Neuronal stem cell (in vitro differentiated cells): ENCODE data around the gene OR4K14. TPM values are rescaled to one million over a fixed set of nuclear protein-coding genes. Genes with fewer than 3 reads are reported as not detected.

Source experiments
- DNase-seq: peaks from one replicate; pipeline ENCODE4 v3.0.0-alpha.2; 2013; ENCODE audit warnings: low spot score
- H2AFZ ChIP-seq: one replicate; pipeline ENCODE4 v1.6.1; 2013; ENCODE audit warnings: mild to moderate bottlenecking, low read length, inconsistent platforms
- H2AK5ac ChIP-seq: 2 replicates; pipeline ENCODE4 v1.6.1; 2013; ENCODE audit warnings: low read depth, mild to moderate bottlenecking, inconsistent platforms, low read length, moderate library complexity, mixed read lengths
- H2BK120ac ChIP-seq: 2 replicates; pipeline ENCODE4 v1.6.1; 2013; ENCODE audit warnings: low read depth, mild to moderate bottlenecking, inconsistent platforms, low read length, moderate library complexity, mixed read lengths
- H2BK12ac ChIP-seq: one replicate; pipeline ENCODE4 v1.6.1; 2013; ENCODE audit warnings: low read length, inconsistent platforms
- H2BK15ac ChIP-seq: 2 replicates; pipeline ENCODE4 v1.6.1; 2013; ENCODE audit warnings: mild to moderate bottlenecking, low read length, inconsistent platforms, mixed read lengths
- H2BK5ac ChIP-seq: one replicate; pipeline ENCODE4 v1.6.1; 2013; ENCODE audit warnings: inconsistent platforms, mild to moderate bottlenecking, low read length, moderate library complexity
- H3K14ac ChIP-seq: one replicate; pipeline ENCODE4 v1.6.1; 2013; ENCODE audit warnings: low read length, inconsistent platforms
- H3K18ac ChIP-seq: 2 replicates; pipeline ENCODE4 v1.6.1; 2013; ENCODE audit warnings: low read length, inconsistent platforms
- H3K23ac ChIP-seq: 2 replicates; pipeline ENCODE4 v1.6.1; 2013; ENCODE audit warnings: low read depth, mild to moderate bottlenecking, mixed read lengths, low read length, inconsistent platforms; ENCODE audit not compliant: poor library complexity
- H3K27ac ChIP-seq: replicated peaks from 3 replicates; pipeline ENCODE4 v1.5.1; 2013; ENCODE audit warnings: low read length, inconsistent platforms
- H3K27me3 ChIP-seq, 3 experiments: 2 replicates each; pipeline ENCODE4 v1.6.1; 2013; ENCODE audit warnings: low read length in 3 of 3, mild to moderate bottlenecking in 2 of 3, inconsistent platforms in 1 of 3, low read depth in 1 of 3, mixed read lengths in 1 of 3, moderate library complexity in 1 of 3; ENCODE audit not compliant: control insufficient read depth in 3 of 3, insufficient read depth in 3 of 3
- H3K36me3 ChIP-seq, 2 donors: replicated peaks in 1 of 2; 2 replicates each; pipeline ENCODE4 v1.6.1; 2013; ENCODE audit warnings: low read length in 2 of 2; ENCODE audit not compliant: control insufficient read depth in 2 of 2, insufficient read depth in 2 of 2
- H3K4ac ChIP-seq: 2 replicates; pipeline ENCODE4 v1.6.1; 2013; ENCODE audit warnings: inconsistent platforms, mild to moderate bottlenecking, low read length, moderate library complexity
- H3K4me1 ChIP-seq, 2 donors: 1 replicate in 1 of 2; 2 replicates in 1 of 2; pipeline ENCODE4 v1.6.1; 2013; ENCODE audit warnings: low read length in 2 of 2, low read depth in 1 of 2; ENCODE audit not compliant: control insufficient read depth in 2 of 2, insufficient read depth in 1 of 2
- H3K4me2 ChIP-seq: one replicate; pipeline ENCODE4 v1.6.1; 2013; ENCODE audit warnings: mild to moderate bottlenecking, low read length, inconsistent platforms; ENCODE audit not compliant: insufficient read depth, poor library complexity, severe bottlenecking
- H3K4me3 ChIP-seq, 2 donors: 2 replicates each; pipeline ENCODE4 v1.5.1; 2013; ENCODE audit warnings: low read length in 2 of 2, mild to moderate bottlenecking in 2 of 2, inconsistent platforms in 1 of 2, moderate library complexity in 1 of 2
- H3K79me1 ChIP-seq: one replicate; pipeline ENCODE4 v1.6.1; 2013; ENCODE audit warnings: low read depth, mild to moderate bottlenecking, inconsistent platforms, low read length, moderate library complexity
- H3K9ac ChIP-seq: one replicate; pipeline ENCODE4 v1.6.1; 2013; ENCODE audit warnings: mild to moderate bottlenecking, low read depth, low read length, inconsistent platforms; ENCODE audit not compliant: poor library complexity
- H3K9me3 ChIP-seq, 2 donors: replicated peaks in 1 of 2; 2 replicates each; pipeline versions ENCODE3 to v1.6.1; 2013; ENCODE audit warnings: low read length in 2 of 2, mild to moderate bottlenecking in 2 of 2, inconsistent platforms in 1 of 2, low read depth in 1 of 2, mixed read lengths in 1 of 2, moderate library complexity in 1 of 2; ENCODE audit not compliant: control insufficient read depth in 2 of 2, insufficient read depth in 1 of 2
- H4K8ac ChIP-seq: one replicate; pipeline ENCODE4 v1.6.1; 2013; ENCODE audit warnings: low read depth, mild to moderate bottlenecking, inconsistent platforms, low read length, moderate library complexity
- H4K91ac ChIP-seq: one replicate; pipeline ENCODE4 v1.6.1; 2013; ENCODE audit warnings: low read length, low read depth, mild to moderate bottlenecking, inconsistent platforms; ENCODE audit not compliant: poor library complexity
- WGBS, 2 donors: extraction: QIAGEN DNeasy Blood & Tissue Kit; methylation state at CpG; one replicate each; pipeline ENCODE4 v1.1.7; 2013; ENCODE audit warnings: missing lambda C conversion rate in 2 of 2, mixed read lengths in 1 of 2; ENCODE audit not compliant: insufficient read length in 2 of 2, insufficient replicate concordance in 1 of 2; ENCODE audit errors: extremely low coverage in 2 of 2; 5-methylcytosine and 5-hydroxymethylcytosine counted together
- polyA plus RNA-seq, 2 experiments: library from polyadenylated mRNA; stranded (reverse); fragments of 200-250 nt; gene quantifications; one replicate each; pipeline ENCODE4 v1.2.3, GENCODE V29; 2013

OR4K14 gene
- polyA plus RNA-seq (2013, experiment 1 of 2): not detected
- polyA plus RNA-seq (2013, experiment 2 of 2): not detected

DNA sequence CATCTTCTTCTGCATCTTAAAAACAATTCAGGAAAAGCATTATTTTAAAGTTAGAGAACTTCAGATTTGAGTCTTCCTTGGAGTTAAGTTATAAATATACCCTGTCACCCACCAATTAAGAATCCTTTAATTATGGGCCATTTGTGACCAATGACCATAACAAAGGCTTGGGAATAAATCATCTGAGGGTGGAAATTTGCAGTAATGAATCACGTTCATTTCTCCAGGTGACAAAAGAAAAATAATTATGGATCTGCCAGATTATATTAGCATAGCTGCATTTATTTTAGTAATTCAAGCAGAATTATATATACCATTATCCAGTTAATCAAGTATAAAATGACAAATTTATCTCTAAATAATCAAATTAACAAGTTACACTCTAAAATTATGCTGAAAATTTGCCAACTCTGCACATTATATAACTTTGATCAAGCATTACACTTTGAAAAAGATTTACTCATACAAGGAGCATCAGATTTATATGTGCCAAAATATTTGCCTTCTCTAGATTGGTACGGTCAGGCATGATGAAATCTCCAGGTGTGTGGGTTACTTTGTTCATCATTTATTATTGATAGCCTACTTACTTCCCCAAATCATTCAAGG is at the start of gene OR4K14:
Gene OR4K14 (minus strand): TSS at position 51 of the 609 bp plus-strand sequence. CDS start 4,114 bp downstream, outside the sequence.
- Histone ChIP-seq H4K91ac (no peak within 1 kb of the TSS), H3K79me1 (no peaks in the 10 kb centered on the region), H3K9me3 (peaks cover 0 to 13% of the 10 kb centered on the region in 2 donors), H2AFZ (no peak within 1 kb of the TSS), H4K8ac (no peak within 1 kb of the TSS), H2AK5ac (no peak within 1 kb of the TSS), H2BK15ac (no peak within 1 kb of the TSS), H3K36me3 (no peaks in the 10 kb centered on the region), H3K4me1 (no peaks in the 10 kb centered on the region), H3K4ac (no peak within 1 kb of the TSS), H2BK12ac (no peak within 1 kb of the TSS), H3K9ac (no peak within 1 kb of the TSS), H2BK5ac (no peak within 1 kb of the TSS), H3K4me3 (no peak within 1 kb of the TSS), H3K23ac (no peak within 1 kb of the TSS), H3K14ac (no peak within 1 kb of the TSS), H3K18ac (no peak within 1 kb of the TSS), H3K27ac (no peak within 1 kb of the TSS), H3K4me2 (no peak within 1 kb of the TSS), H3K27me3 (no peaks in the 10 kb centered on the region), H2BK120ac (no peak within 1 kb of the TSS)
- WGBS, 2 donors: no CpG with 5 or more reads among the region's 2 CpGs
- no peak for DNase-seq

GRCh38 chr14:20059745-20060144 is 40.6 kb upstream of the OR4K14 start, which contains the start of gene OR4L1:
Gene OR4L1 (plus strand): TSS chr14:20060045. CDS start chr14:20060045, 0 bp downstream.
- no CpG with 5 or more reads among the region's 2 CpGs for whole genome bisulfite sequencing, 2 donors

DNA sequence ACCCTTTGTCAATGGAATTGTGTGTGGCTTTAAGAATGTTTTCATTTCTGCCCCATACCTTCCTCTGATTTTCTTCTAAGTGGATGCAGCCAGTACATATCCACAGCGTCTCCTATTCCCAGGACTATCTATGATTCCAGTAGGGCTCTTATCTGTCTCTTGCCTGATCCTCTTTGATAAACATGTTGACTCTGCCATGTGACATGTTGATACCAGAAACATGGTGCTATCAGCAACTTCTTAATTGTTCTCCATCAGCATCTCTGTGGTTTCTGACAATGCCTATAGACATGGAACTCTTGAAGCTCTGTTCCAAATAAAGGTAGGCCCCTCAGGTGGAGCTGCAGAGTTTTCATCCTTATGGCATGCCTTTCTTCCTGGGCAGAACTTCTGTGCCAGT is 29.1 kb upstream of the OR4K14 start:
- Histone ChIP-seq H3K18ac (no peak overlapping the region), H3K9me3 (peaks cover 0 to 20% of the 10 kb centered on the region in 2 donors), H3K27me3 (peaks cover 0 to 2% (median 0%) of the 10 kb centered on the region in 3 experiments), H2BK120ac (no peak overlapping the region), H2BK12ac (no peak overlapping the region), H2AFZ (no peak overlapping the region), H3K79me1 (no peaks in the 10 kb centered on the region), H3K4me1 (no peaks in the 10 kb centered on the region), H4K8ac (no peak overlapping the region), H3K23ac (no peak overlapping the region), H2BK5ac (no peak overlapping the region), H3K36me3 (no peaks in the 10 kb centered on the region), H3K4me3 (no peak overlapping the region), H3K4me2 (no peak overlapping the region), H3K9ac (no peak overlapping the region), H2AK5ac (no peak overlapping the region), H3K4ac (no peak overlapping the region), H3K27ac (no peak overlapping the region), H2BK15ac (no peak overlapping the region), H4K91ac (no peak overlapping the region), H3K14ac (no peak overlapping the region)
- DNase-seq: no peak
- WGBS, 2 donors: no CpG with 5 or more reads among the region's 1 CpG

More at GRCh38 chr14:20059745-20060144, 40.6 kb upstream of the OR4K14 start, which contains the start of gene OR4L1:
- Histone ChIP-seq H4K91ac (no peak within 1 kb of the TSS), H3K36me3 (no peaks in the 10 kb centered on the region), H3K23ac (no peak within 1 kb of the TSS), H3K9me3 (peaks cover 0 to 23% of the 10 kb centered on the region in 2 donors), H2BK5ac (no peak within 1 kb of the TSS), H3K27ac (no peak within 1 kb of the TSS), H4K8ac (no peak within 1 kb of the TSS), H3K4me3 (no peak within 1 kb of the TSS), H3K9ac (no peak within 1 kb of the TSS), H3K79me1 (no peaks in the 10 kb centered on the region), H3K27me3 (no peaks in the 10 kb centered on the region), H2AK5ac (no peak within 1 kb of the TSS), H3K4me1 (no peaks in the 10 kb centered on the region), H2AFZ (no peak within 1 kb of the TSS), H3K14ac (no peak within 1 kb of the TSS), H3K4me2 (no peak within 1 kb of the TSS), H2BK15ac (no peak within 1 kb of the TSS), H3K4ac (no peak within 1 kb of the TSS), H2BK12ac (no peak within 1 kb of the TSS), H2BK120ac (no peak within 1 kb of the TSS), H3K18ac (no peak within 1 kb of the TSS)
- DNase-seq: no peak

DNA sequence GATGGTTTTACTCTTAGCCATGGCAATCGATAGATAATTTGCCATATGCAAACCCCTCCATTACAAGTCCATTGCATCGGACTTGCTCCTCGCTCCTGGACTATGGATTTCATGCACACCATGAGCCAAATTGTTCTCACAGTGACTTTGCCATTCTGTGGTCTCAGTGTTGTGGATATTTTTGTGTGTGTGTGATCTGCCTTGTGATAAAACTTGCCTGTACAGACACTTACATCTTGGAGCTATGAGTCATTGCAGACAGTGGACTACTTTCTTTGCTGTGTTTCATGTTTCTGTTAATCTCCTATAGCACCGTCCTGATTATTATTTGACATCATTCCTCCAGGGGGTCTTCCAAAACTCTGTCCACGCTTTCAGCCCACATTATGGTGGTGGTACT is 25.1 kb upstream of the OR4K14 start:
- Histone ChIP-seq H3K79me1 (no peaks in the 10 kb centered on the region), H2AK5ac (no peak overlapping the region), H3K4ac (no peak overlapping the region), H3K18ac (no peak overlapping the region), H2BK120ac (no peak overlapping the region), H3K9ac (no peak overlapping the region), H3K4me2 (no peak overlapping the region), H3K4me1 (no peaks in the 10 kb centered on the region), H3K14ac (no peak overlapping the region), H2BK12ac (no peak overlapping the region), H3K4me3 (no peak overlapping the region), H4K91ac (no peak overlapping the region), H3K23ac (no peak overlapping the region), H3K27me3 (peaks cover 0 to 2% (median 0%) of the 10 kb centered on the region in 3 experiments), H3K9me3 (peaks cover 0 to 22% of the 10 kb centered on the region in 2 donors), H3K36me3 (no peaks in the 10 kb centered on the region), H3K27ac (no peak overlapping the region), H2AFZ (no peak overlapping the region), H4K8ac (no peak overlapping the region), H2BK15ac (no peak overlapping the region), H2BK5ac (no peak overlapping the region)
- no peak for DNase-seq
- no CpG with 5 or more reads among the region's 5 CpGs for WGBS, 2 donors
